Measurements from ENCODE around the gene TP53INP2. TPM values are rescaled to one million over a fixed set of nuclear protein-coding genes. Genes with fewer than 3 reads are reported as not detected.
A peak's percentile ranks its signal among the peaks of the same experiment; 100 is the strongest.

TP53INP2 gene
- polyA plus RNA-seq, 3 donors: 0.46 to 20.6 (median 0.66) TPM

DNA sequence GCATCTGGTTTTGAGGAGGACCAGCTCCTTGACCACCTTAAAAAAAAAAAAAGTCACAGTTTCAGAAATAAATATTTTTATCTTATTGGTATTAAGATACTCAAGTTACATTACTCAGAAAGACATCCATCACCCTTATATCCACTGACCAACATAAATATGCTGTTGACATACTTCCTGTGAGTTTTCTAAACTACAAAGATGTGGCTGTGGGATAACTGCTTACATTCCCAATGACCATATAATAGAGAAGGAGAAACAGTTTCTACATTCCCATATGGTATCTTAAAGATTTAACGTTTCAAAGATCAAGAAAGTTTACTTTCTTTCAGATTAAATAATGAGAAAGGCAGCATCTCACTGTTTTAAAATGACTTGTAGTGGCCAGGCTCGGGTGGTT lies 46.3 kb downstream of the TP53INP2 start:
- H4K20me1 ChIP-seq (ENCODE audit: insufficient read depth, low read length): no peaks in the 10 kb centered on the region
- Mint-ChIP-seq H3K4me1 (no peaks in the 10 kb centered on the region), H3K9me3 (no peaks in the 10 kb centered on the region), H3K27me3 (ENCODE audit: low read depth in 3 of 3) (peaks cover 0 to 2% (median 0%) of the 10 kb centered on the region in 3 donors), H3K36me3 (peaks cover 78 to 94% of the 10 kb centered on the region in 2 donors), H3K4me3 (no peak overlapping the region), H3K27ac (peak overlapping the region in 1 of 7 donors; percentile 26)
- H3K9ac ChIP-seq (ENCODE audit: insufficient read depth, low read length, poor library complexity, severe bottlenecking): no peak overlapping the region
- H3K4me2 ChIP-seq (replicated peaks; ENCODE audit: extremely low read depth, low read length, poor library complexity, severe bottlenecking): no peak overlapping the region
- H3K36me3 ChIP-seq (replicated peaks in 1 of 2; ENCODE audit: control insufficient read depth in 1 of 2, insufficient read depth in 2 of 2, low read length in 2 of 2): peaks cover 86 to 97% of the 10 kb centered on the region in 2 donors
- H3K4me1 ChIP-seq (ENCODE audit: control insufficient read depth in 1 of 2, insufficient read depth in 2 of 2, low read length in 2 of 2): no peaks in the 10 kb centered on the region
- no peak overlapping the region for H3K4me3 ChIP-seq (replicated peaks in 1 of 3; ENCODE audit: low read depth in 2 of 3, low read length in 3 of 3)
- no peaks in the 10 kb centered on the region for H3K79me2 ChIP-seq (ENCODE audit: insufficient read depth, low read length)
- intact Hi-C loops (cut with micrococcal nuclease): no loop called here
- no peaks in the 10 kb centered on the region for H3K27me3 ChIP-seq (ENCODE audit: control insufficient read depth in 2 of 2, insufficient read depth in 2 of 2, low read length in 2 of 2)
- no peak overlapping the region for H3K27ac ChIP-seq (ENCODE audit: low read depth in 1 of 2, low read length in 2 of 2)
- H3K9me3 ChIP-seq (replicated peaks in 1 of 2; ENCODE audit: control insufficient read depth in 1 of 2, insufficient read depth in 1 of 2, low read length in 2 of 2): no peaks in the 10 kb centered on the region
- DNase-seq: no peak
- TF ChIP-seq, protein P1, sequence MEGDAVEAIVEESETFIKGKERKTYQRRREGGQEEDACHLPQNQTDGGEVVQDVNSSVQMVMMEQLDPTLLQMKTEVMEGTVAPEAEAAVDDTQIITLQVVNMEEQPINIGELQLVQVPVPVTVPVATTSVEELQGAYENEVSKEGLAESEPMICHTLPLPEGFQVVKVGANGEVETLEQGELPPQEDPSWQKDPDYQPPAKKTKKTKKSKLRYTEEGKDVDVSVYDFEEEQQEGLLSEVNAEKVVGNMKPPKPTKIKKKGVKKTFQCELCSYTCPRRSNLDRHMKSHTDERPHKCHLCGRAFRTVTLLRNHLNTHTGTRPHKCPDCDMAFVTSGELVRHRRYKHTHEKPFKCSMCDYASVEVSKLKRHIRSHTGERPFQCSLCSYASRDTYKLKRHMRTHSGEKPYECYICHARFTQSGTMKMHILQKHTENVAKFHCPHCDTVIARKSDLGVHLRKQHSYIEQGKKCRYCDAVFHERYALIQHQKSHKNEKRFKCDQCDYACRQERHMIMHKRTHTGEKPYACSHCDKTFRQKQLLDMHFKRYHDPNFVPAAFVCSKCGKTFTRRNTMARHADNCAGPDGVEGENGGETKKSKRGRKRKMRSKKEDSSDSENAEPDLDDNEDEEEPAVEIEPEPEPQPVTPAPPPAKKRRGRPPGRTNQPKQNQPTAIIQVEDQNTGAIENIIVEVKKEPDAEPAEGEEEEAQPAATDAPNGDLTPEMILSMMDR (IDR thresholded peaks at IDR 0.05): no peak
- WGBS (ENCODE audit: insufficient coverage): no CpG with 5 or more reads among the region's 2 CpGs
- H2AFZ ChIP-seq (ENCODE audit: insufficient read depth, low read depth, low read length, poor library complexity, severe bottlenecking): no peak overlapping the region

DNA sequence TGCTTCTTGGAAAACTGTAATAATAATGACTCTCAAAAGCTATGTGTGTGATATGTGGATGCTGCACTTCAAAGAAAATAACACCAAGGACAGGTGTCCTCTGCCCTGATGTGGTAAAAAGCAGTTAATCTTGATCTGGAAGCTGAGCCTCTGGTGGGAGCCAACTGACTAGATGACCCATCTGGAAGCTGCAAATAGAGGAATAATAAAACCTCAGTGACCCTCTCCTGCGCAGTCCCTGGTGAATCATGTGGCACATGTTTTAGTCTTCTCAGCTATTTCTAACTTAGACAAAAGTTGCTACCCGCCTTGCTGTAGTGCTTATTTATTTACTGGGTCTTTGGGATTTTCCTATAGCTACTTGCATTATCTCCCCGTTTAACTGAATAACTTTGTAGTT lies 47.3 kb downstream of the TP53INP2 start:
- no peak overlapping the region for H3K27ac ChIP-seq (ENCODE audit: low read depth in 1 of 2, low read length in 2 of 2)
- intact Hi-C loops (cut with micrococcal nuclease): no loop called here
- Mint-ChIP-seq H3K27ac (no peak overlapping the region), H3K36me3 (peaks cover 73 to 93% of the 10 kb centered on the region in 2 donors), H3K9me3 (no peaks in the 10 kb centered on the region), H3K4me1 (no peaks in the 10 kb centered on the region), H3K4me3 (no peak overlapping the region), H3K27me3 (ENCODE audit: low read depth in 3 of 3) (peaks cover 0 to 2% (median 0%) of the 10 kb centered on the region in 3 donors)
- TF ChIP-seq, protein P1 (IDR thresholded peaks at IDR 0.05): no peak
- peaks cover 84 to 96% of the 10 kb centered on the region in 2 donors for H3K36me3 ChIP-seq (replicated peaks in 1 of 2; ENCODE audit: control insufficient read depth in 1 of 2, insufficient read depth in 2 of 2, low read length in 2 of 2)
- no peaks in the 10 kb centered on the region for H3K4me1 ChIP-seq (ENCODE audit: control insufficient read depth in 1 of 2, insufficient read depth in 2 of 2, low read length in 2 of 2)
- no peak for DNase-seq
- no peaks in the 10 kb centered on the region for H3K27me3 ChIP-seq (ENCODE audit: control insufficient read depth in 2 of 2, insufficient read depth in 2 of 2, low read length in 2 of 2)
- no CpG with 5 or more reads among the region's 3 CpGs for WGBS (ENCODE audit: insufficient coverage)
- H4K20me1 ChIP-seq (ENCODE audit: insufficient read depth, low read length): no peaks in the 10 kb centered on the region
- no peaks in the 10 kb centered on the region for H3K79me2 ChIP-seq (ENCODE audit: insufficient read depth, low read length)
- no peak overlapping the region for H2AFZ ChIP-seq (ENCODE audit: insufficient read depth, low read depth, low read length, poor library complexity, severe bottlenecking)
- no peaks in the 10 kb centered on the region for H3K9me3 ChIP-seq (replicated peaks in 1 of 2; ENCODE audit: control insufficient read depth in 1 of 2, insufficient read depth in 1 of 2, low read length in 2 of 2)
- H3K4me3 ChIP-seq (replicated peaks in 1 of 3; ENCODE audit: low read depth in 2 of 3, low read length in 3 of 3): no peak overlapping the region
- H3K9ac ChIP-seq (ENCODE audit: insufficient read depth, low read length, poor library complexity, severe bottlenecking): no peak overlapping the region
- H3K4me2 ChIP-seq (replicated peaks; ENCODE audit: extremely low read depth, low read length, poor library complexity, severe bottlenecking): no peak overlapping the region

Data from CD14-positive monocyte (primary cell).